HepG2 (cell line): ENCODE measurements around the gene TLN1. TPM values are rescaled to one million over a fixed set of nuclear protein-coding genes. Genes with fewer than 3 reads are reported as not detected.

ENCODE experiments used
- ATF1 ChIP-seq: IDR thresholded peaks from 2 replicates; pipeline ENCODE4 v1.6.1; 2016; ENCODE audit warnings: mild to moderate bottlenecking, control low read depth
- FOXO4 ChIP-seq: sonication (generic); formaldehyde crosslinking; conservative IDR thresholded peaks from 2 replicates; pipeline ENCODE4 v1.8.1; 2023; ENCODE audit warnings: missing genetic modification reagents
- HDAC6 ChIP-seq: fragments of 200-600 bp; sonication (generic); IDR thresholded peaks from 2 replicates; pipeline ENCODE4 v1.7.0; 2017; ENCODE audit warnings: mild to moderate bottlenecking, antibody characterized with exemption, low read length, low read depth
- HMGXB3 ChIP-seq: sonication (generic); formaldehyde crosslinking; IDR thresholded peaks from 2 replicates; pipeline ENCODE4 v1.4.0; 2020; ENCODE audit warnings: missing genetic modification reagents, borderline replicate concordance
- KLF6 ChIP-seq: IDR thresholded peaks from 2 replicates; pipeline ENCODE4 v1.8.0; 2016; ENCODE audit warnings: missing biosample characterization, missing genetic modification reagents
- MIER2 ChIP-seq: IDR thresholded peaks from 2 replicates; pipeline ENCODE4 v1.6.1; 2016; ENCODE audit warnings: missing biosample characterization, missing genetic modification reagents
- MTF2 ChIP-seq: sonication (generic); formaldehyde crosslinking; IDR thresholded peaks from 2 replicates; pipeline ENCODE4 v1.5.0; 2020; ENCODE audit warnings: missing genetic modification reagents, borderline replicate concordance
- NCOA1 ChIP-seq: sonication (generic); formaldehyde crosslinking; IDR thresholded peaks from 2 replicates; pipeline ENCODE4 v1.9.0; 2021; ENCODE audit warnings: missing genetic modification reagents
- POLR2AphosphoS5 ChIP-seq: IDR thresholded peaks from 2 replicates; pipeline ENCODE4 v1.6.1; 2012; ENCODE audit warnings: low read depth, low read length
- SIX1 ChIP-seq: sonication (generic); formaldehyde crosslinking; IDR thresholded peaks from 2 replicates; pipeline ENCODE4 v1.4.0; 2020; ENCODE audit warnings: missing genetic modification reagents, borderline replicate concordance
- SP1 ChIP-seq, 2 experiments: fragments of 450-650 bp in 1 of 2; sonication (generic) in 1 of 2; formaldehyde crosslinking in 1 of 2; IDR thresholded peaks; 2 replicates each; pipeline versions ENCODE4 v1.4.0 to v1.6.1; 2016 to 2020; ENCODE audit warnings: missing genetic modification reagents in 1 of 2
- SP5 ChIP-seq: IDR thresholded peaks from 2 replicates; pipeline ENCODE4 v1.6.1; 2016; ENCODE audit warnings: low read depth, borderline replicate concordance
- SSRP1 ChIP-seq: IDR thresholded peaks from 2 replicates; pipeline ENCODE4 v1.6.1; 2016; ENCODE audit warnings: control low read depth
- ZNF24 ChIP-seq: fragments of 450-650 bp; IDR thresholded peaks from 2 replicates; pipeline ENCODE4 v1.6.1; 2017; ENCODE audit warnings: antibody characterized with exemption, mild to moderate bottlenecking
- ZNF256 ChIP-seq: sonication (generic); formaldehyde crosslinking; conservative IDR thresholded peaks from 2 replicates; pipeline ENCODE4 v1.4.0; 2020; ENCODE audit warnings: missing genetic modification reagents
- ZNF557 ChIP-seq: sonication (generic); formaldehyde crosslinking; IDR thresholded peaks from 2 replicates; pipeline ENCODE4 v1.4.0; 2020; ENCODE audit warnings: missing genetic modification reagents
- ZNF619 ChIP-seq: sonication (generic); formaldehyde crosslinking; IDR thresholded peaks from 2 replicates; pipeline ENCODE4 v1.4.0; 2020; ENCODE audit warnings: mild to moderate bottlenecking, missing genetic modification reagents
- ZNF670 ChIP-seq: sonication (generic); formaldehyde crosslinking; IDR thresholded peaks from 2 replicates; pipeline ENCODE4 v1.8.0; 2022; ENCODE audit warnings: mild to moderate bottlenecking, missing genetic modification reagents, borderline replicate concordance
- ZNF737 ChIP-seq: sonication (generic); formaldehyde crosslinking; IDR thresholded peaks from 2 replicates; pipeline ENCODE4 v1.5.0; 2020; ENCODE audit warnings: missing genetic modification reagents, mild to moderate bottlenecking, borderline replicate concordance
- ZNF816 ChIP-seq: sonication (generic); formaldehyde crosslinking; IDR thresholded peaks from 2 replicates; pipeline ENCODE4 v1.8.0; 2022; ENCODE audit warnings: missing genetic modification reagents, mild to moderate bottlenecking, borderline replicate concordance
- ZNF83 ChIP-seq: sonication (generic); formaldehyde crosslinking; IDR thresholded peaks from 2 replicates; pipeline ENCODE4 v1.4.0; 2020; ENCODE audit warnings: missing genetic modification reagents, mild to moderate bottlenecking, borderline replicate concordance
- ZNF850 ChIP-seq: sonication (generic); formaldehyde crosslinking; conservative IDR thresholded peaks from 2 replicates; pipeline ENCODE4 v1.9.0; 2021; ENCODE audit warnings: mild to moderate bottlenecking, missing genetic modification reagents
- ZSCAN5A ChIP-seq: sonication (generic); formaldehyde crosslinking; IDR thresholded peaks from 2 replicates; pipeline ENCODE4 v1.8.0; 2022; ENCODE audit warnings: mild to moderate bottlenecking, missing genetic modification reagents, borderline replicate concordance
- polyA plus RNA-seq, 8 experiments: library from polyadenylated mRNA; depleted of rRNA in 3 of 8; stranded (reverse) in 7 of 8; unstranded in 1 of 8; fragments of >200 nt; fragmentation: Illumina TruSeq in 4 of 8; extraction: Trizol in 4 of 8; gene quantifications; 2 replicates each; pipeline versions ENCODE4 v1.2.1 to v1.2.3, GENCODE V29; 2011 to 2016; ENCODE audit warnings: low read depth in 4 of 8, missing spikeins in 1 of 8, mixed read lengths in 1 of 8; ENCODE audit not compliant: insufficient read depth in 1 of 8
- total RNA-seq, 5 experiments: library from RNA; depleted of rRNA; stranded (reverse); fragments of >200 nt; fragmentation: Illumina TruSeq; extraction: Trizol; gene quantifications; 2 replicates each; pipeline ENCODE4 v1.2.3, GENCODE V29; 2016; ENCODE audit warnings: low read depth in 1 of 5

The TLN1 gene
- total and polyA plus RNA-seq, 2 of the 13 experiments (the other 11 are each of a cell fraction or from before 2014, with no cell fraction given) = 35.2 to 51.8 TPM

DNA sequence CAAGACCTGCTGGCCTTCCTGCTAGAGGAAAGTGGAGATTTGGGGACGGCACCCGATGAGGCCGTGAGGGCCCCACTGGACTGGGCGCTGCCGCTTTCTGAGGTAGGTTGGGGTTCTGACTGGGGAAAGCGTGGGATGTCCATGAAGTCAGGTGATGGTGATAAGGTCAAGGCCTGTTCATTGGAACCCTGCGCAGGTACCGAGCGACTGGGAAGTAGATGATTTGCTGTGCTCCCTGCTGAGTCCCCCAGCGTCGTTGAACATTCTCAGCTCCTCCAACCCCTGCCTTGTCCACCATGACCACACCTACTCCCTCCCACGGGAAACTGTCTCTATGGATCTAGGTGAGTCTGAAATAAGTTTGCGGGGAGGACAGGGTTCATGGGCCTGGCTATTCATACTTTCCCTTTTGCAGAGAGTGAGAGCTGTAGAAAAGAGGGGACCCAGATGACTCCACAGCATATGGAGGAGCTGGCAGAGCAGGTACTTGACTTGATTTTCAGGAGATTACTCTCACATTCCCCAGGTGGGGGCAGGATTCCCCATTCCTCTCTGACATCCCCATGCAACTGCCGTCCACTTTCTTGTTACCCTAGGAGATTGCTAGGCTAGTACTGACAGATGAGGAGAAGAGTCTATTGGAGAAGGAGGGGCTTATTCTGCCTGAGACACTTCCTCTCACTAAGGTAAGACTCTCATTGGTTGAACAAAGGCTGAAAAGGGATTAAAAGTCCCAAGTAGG is 976 bp upstream of the TLN1 start (continued):
- TF ChIP-seq SIX1 (CRISPR knock-in tag) (no peak), NCOA1 (CRISPR knock-in tag) (no peak), ZNF83 (CRISPR knock-in tag) (no peak), POLR2AphosphoS5 (0 out of 2 replicates have a peak, but pooled peaks have one; percentile 6), KLF6 (CRISPR knock-in tag) (no peak), ZNF670 (CRISPR knock-in tag) (no peak), SSRP1 (CRISPR knock-in tag) (no peak), ZNF737 (CRISPR knock-in tag) (no peak), ZNF816 (CRISPR knock-in tag) (0 out of 2 replicates have a peak, but pooled peaks have one; percentile 9), MIER2 (CRISPR knock-in tag) (no peak), ZNF619 (CRISPR knock-in tag) (no peak; the same call in 1 of the 2 replicates), HDAC6 (no peak), ZNF256 (CRISPR knock-in tag) (no peak), ATF1 (CRISPR knock-in tag) (no peak), HMGXB3 (CRISPR knock-in tag) (no peak), ZSCAN5A (0 out of 2 replicates have a peak, but pooled peaks have one; percentile 3), ZNF557 (CRISPR knock-in tag) (no peak), SP5 (CRISPR knock-in tag) (no peak), ZNF24 (no peak), MTF2 (CRISPR knock-in tag) (no peak), FOXO4 (0 out of 2 replicates have a peak, but pooled peaks have one; percentile 84), ZNF850 (CRISPR knock-in tag) (0 out of 2 replicates have a peak, but pooled peaks have one; percentile 17), SP1 (IDR thresholded peaks at IDR 0.05) (no peak), SP1 (CRISPR knock-in tag; IDR thresholded peaks at IDR 0.05) (no peak)
